Mononuclear cell (primary cell): ENCODE data around the gene MAP1S. TPM values are rescaled to one million over a fixed set of nuclear protein-coding genes. Genes with fewer than 3 reads are reported as not detected.

ENCODE experiments used
- H3K27me3 ChIP-seq: 2 replicates; pipeline ENCODE4 v1.6.0; 2011; ENCODE audit warnings: low read length, control low read depth; ENCODE audit not compliant: insufficient read depth
- H3K4me1 ChIP-seq: 2 replicates; pipeline ENCODE4 v1.5.1; 2011; ENCODE audit warnings: mild to moderate bottlenecking, low read length, control low read depth; ENCODE audit not compliant: insufficient read depth
- H3K4me3 ChIP-seq: 2 replicates; pipeline ENCODE4 v1.5.1; 2011; ENCODE audit warnings: mild to moderate bottlenecking, low read length, moderate library complexity
- H3K9me3 ChIP-seq: 2 replicates; pipeline ENCODE4 v1.5.1; 2011; ENCODE audit warnings: low read depth, mild to moderate bottlenecking, control low read depth, low read length
- total RNA-seq: library from RNA; depleted of rRNA; stranded (reverse); fragments of >200 nt; gene quantifications from one replicate; pipeline ENCODE4 v1.2.3, GENCODE V29; 2012

Gene MAP1S
- total RNA-seq, 1 donor, result 18.8 TPM

- Histone ChIP-seq H3K27me3 (no peaks in the 10 kb centered on the region), H3K4me3 (no peak overlapping the region), H3K9me3 (no peaks in the 10 kb centered on the region), H3K4me1 (peaks cover 56% of the 10 kb centered on the region)
Measured at GRCh38 chr19:17721111-17721628, 1.9 kb downstream of the MAP1S start.

GRCh38 chr19:17721821-17722220 lies 2.5 kb downstream of the MAP1S start:
- Histone ChIP-seq H3K4me1 (peaks cover 50% of the 10 kb centered on the region), H3K4me3 (no peak overlapping the region), H3K9me3 (no peaks in the 10 kb centered on the region), H3K27me3 (no peaks in the 10 kb centered on the region)

GRCh38 chr19:17722655-17723240 lies 3.5 kb downstream of the MAP1S start:
- H3K4me1 ChIP-seq, result peaks cover 41% of the 10 kb centered on the region
- H3K4me3 ChIP-seq, result no peak overlapping the region
- H3K9me3 ChIP-seq, result no peaks in the 10 kb centered on the region
- H3K27me3 ChIP-seq, result no peaks in the 10 kb centered on the region

GRCh38 chr19:17724655-17725054 lies 5.4 kb downstream of the MAP1S start:
- Histone ChIP-seq H3K4me1 (peaks cover 27% of the 10 kb centered on the region), H3K27me3 (no peaks in the 10 kb centered on the region), H3K9me3 (no peaks in the 10 kb centered on the region), H3K4me3 (no peak overlapping the region)

GRCh38 chr19:17725422-17726078 lies 6.3 kb downstream of the MAP1S start:
- Histone ChIP-seq H3K27me3 (no peaks in the 10 kb centered on the region), H3K9me3 (no peaks in the 10 kb centered on the region), H3K4me1 (peaks cover 19% of the 10 kb centered on the region), H3K4me3 (no peak overlapping the region)

GRCh38 chr19:17726136-17726741 lies 7.0 kb downstream of the MAP1S start:
- Histone ChIP-seq H3K27me3 (no peaks in the 10 kb centered on the region), H3K4me1 (peaks cover 12% of the 10 kb centered on the region), H3K9me3 (no peaks in the 10 kb centered on the region), H3K4me3 (no peak overlapping the region)

- peaks cover 3% of the 10 kb centered on the region for H3K4me1 ChIP-seq
- H3K9me3 ChIP-seq, result no peaks in the 10 kb centered on the region
- H3K27me3 ChIP-seq, result no peaks in the 10 kb centered on the region
- no peak overlapping the region for H3K4me3 ChIP-seq
Measured at GRCh38 chr19:17726964-17727773, 7.9 kb downstream of the MAP1S start.

GRCh38 chr19:17727843-17728242 lies 8.6 kb downstream of the MAP1S start:
- Histone ChIP-seq H3K9me3 (no peaks in the 10 kb centered on the region), H3K27me3 (no peaks in the 10 kb centered on the region), H3K4me1 (no peaks in the 10 kb centered on the region), H3K4me3 (no peak overlapping the region)

- Histone ChIP-seq H3K4me1 (no peaks in the 10 kb centered on the region), H3K9me3 (no peaks in the 10 kb centered on the region)
Measured at GRCh38 chr19:17733127-17733526, 13.8 kb downstream of the MAP1S start.

GRCh38 chr19:17734146-17734545 lies 14.9 kb downstream of the MAP1S start:
- Histone ChIP-seq H3K9me3 (no peaks in the 10 kb centered on the region), H3K27me3 (no peaks in the 10 kb centered on the region), H3K4me3 (no peak overlapping the region), H3K4me1 (no peaks in the 10 kb centered on the region)

More at GRCh38 chr19:17733127-17733526, 13.8 kb downstream of the MAP1S start:
- no peaks in the 10 kb centered on the region for H3K27me3 ChIP-seq
- no peak overlapping the region for H3K4me3 ChIP-seq

GRCh38 chr19:17735410-17735809 lies 16.1 kb downstream of the MAP1S start:
- Histone ChIP-seq H3K4me3 (no peak overlapping the region), H3K27me3 (no peaks in the 10 kb centered on the region), H3K4me1 (no peaks in the 10 kb centered on the region), H3K9me3 (no peaks in the 10 kb centered on the region)

GRCh38 chr19:17737690-17738153 lies 18.4 kb downstream of the MAP1S start:
- Histone ChIP-seq H3K27me3 (no peaks in the 10 kb centered on the region), H3K9me3 (no peaks in the 10 kb centered on the region), H3K4me3 (no peak overlapping the region), H3K4me1 (no peaks in the 10 kb centered on the region)

- Histone ChIP-seq H3K27me3 (no peaks in the 10 kb centered on the region), H3K9me3 (no peaks in the 10 kb centered on the region), H3K4me1 (peaks cover 4% of the 10 kb centered on the region), H3K4me3 (no peak overlapping the region)
Measured at GRCh38 chr19:17739121-17739875, 20.0 kb downstream of the MAP1S start.

- Histone ChIP-seq H3K4me3 (no peak overlapping the region), H3K4me1 (peaks cover 5% of the 10 kb centered on the region), H3K27me3 (no peaks in the 10 kb centered on the region), H3K9me3 (no peaks in the 10 kb centered on the region)
Measured at GRCh38 chr19:17741456-17741855, 22.2 kb downstream of the MAP1S start.
